GM12878 (cell line): ENCODE measurements around the gene ZSWIM6. TPM values are rescaled to one million over a fixed set of nuclear protein-coding genes. Genes with fewer than 3 reads are reported as not detected.
A peak's percentile ranks its signal among the peaks of the same experiment; 100 is the strongest.

Source experiments
- BCL11A ChIP-seq: IDR thresholded peaks from 2 replicates; pipeline ENCODE4 v1.6.1; 2011; ENCODE audit warnings: low read depth, low read length
- BHLHE40 ChIP-seq, 2 experiments: fragments of 450-650 bp in 1 of 2; IDR thresholded peaks; 2 replicates each; pipeline ENCODE4 v1.6.1; 2011 to 2017; ENCODE audit warnings: low read depth in 2 of 2, borderline replicate concordance in 1 of 2, improper control_type of control experiment in 1 of 2, low read length in 1 of 2, mild to moderate bottlenecking in 1 of 2
- BRCA1 ChIP-seq: IDR thresholded peaks from 2 replicates; pipeline ENCODE4 v1.6.1; 2011; ENCODE audit warnings: low read depth, low read length, improper control_type of control experiment
- CTCF ChIP-seq, 3 experiments: IDR thresholded peaks in 2 of 3; conservative IDR thresholded peaks in 1 of 3; 2 replicates each; pipeline ENCODE4 v1.5.1; 2011; ENCODE audit warnings: low read depth in 3 of 3, low read length in 3 of 3, mild to moderate bottlenecking in 3 of 3, control low read depth in 2 of 3, moderate library complexity in 2 of 3, inconsistent platforms in 1 of 3, mixed read lengths in 1 of 3; ENCODE audit not compliant: control insufficient read depth in 2 of 3, insufficient read depth in 1 of 3; ENCODE audit errors: extremely low read depth in 1 of 3
- EP300 ChIP-seq, 2 experiments: fragments of 150-350 bp in 1 of 2; IDR thresholded peaks; 2 replicates each; pipeline ENCODE4 v1.6.1; 2011 to 2012; ENCODE audit warnings: low read depth in 2 of 2, low read length in 2 of 2, borderline replicate concordance in 1 of 2, improper control_type of control experiment in 1 of 2, inconsistent platforms in 1 of 2; ENCODE audit not compliant: control insufficient read depth in 1 of 2
- HCFC1 ChIP-seq: fragments of 150-350 bp; IDR thresholded peaks from 2 replicates; pipeline ENCODE4 v1.6.1; 2014; ENCODE audit warnings: low read length
- IKZF2 ChIP-seq, 2 experiments: fragments of 450-650 bp; IDR thresholded peaks; 2 replicates each; pipeline ENCODE4 v1.6.1; 2017; ENCODE audit warnings: mild to moderate bottlenecking in 2 of 2, moderate library complexity in 2 of 2
- KDM1A ChIP-seq: fragments of 200-600 bp; sonication (generic); IDR thresholded peaks from 2 replicates; pipeline ENCODE4 v1.6.1; 2016; ENCODE audit warnings: borderline replicate concordance
- PBX3 ChIP-seq: IDR thresholded peaks from 2 replicates; pipeline ENCODE4 v1.6.1; 2011; ENCODE audit warnings: mild to moderate bottlenecking, low read depth, low read length, moderate library complexity; ENCODE audit not compliant: insufficient replicate concordance
- POLR2AphosphoS5 ChIP-seq: IDR thresholded peaks from 2 replicates; pipeline ENCODE4 v1.6.1; 2011; ENCODE audit warnings: mild to moderate bottlenecking, low read length, inconsistent platforms
- TAF1 ChIP-seq: IDR thresholded peaks from 2 replicates; pipeline ENCODE4 v1.6.1; 2011; ENCODE audit warnings: mild to moderate bottlenecking, low read depth, low read length, borderline replicate concordance
- TBL1XR1 ChIP-seq: IDR thresholded peaks from 2 replicates; pipeline ENCODE4 v1.6.1; 2012; ENCODE audit warnings: low read depth, low read length, improper control_type of control experiment
- TCF3 ChIP-seq: IDR thresholded peaks from 2 replicates; pipeline ENCODE4 v1.6.1; 2012; ENCODE audit warnings: low read depth, mild to moderate bottlenecking, low read length, borderline replicate concordance; ENCODE audit not compliant: insufficient read depth
- ZBED1 ChIP-seq: IDR thresholded peaks from 2 replicates; pipeline ENCODE4 v1.6.1; 2016; ENCODE audit warnings: borderline replicate concordance
- ZNF384 ChIP-seq: IDR thresholded peaks from 2 replicates; pipeline ENCODE4 v1.6.1; 2012; ENCODE audit warnings: low read depth, mild to moderate bottlenecking, low read length, improper control_type of control experiment, borderline replicate concordance
- polyA plus RNA-seq, 11 experiments: library from polyadenylated mRNA; depleted of rRNA in 4 of 11; unstranded in 6 of 11; stranded (reverse) in 5 of 11; fragments of >200 nt; fragmentation: Nextera tagmentation in 4 of 11; fragmentation: Illumina TruSeq in 1 of 11; extraction: Ambion mirVana in 4 of 11; extraction: Trizol in 1 of 11; gene quantifications; 1 replicate in 1 of 11; 2 replicates in 10 of 11; pipeline versions ENCODE4 v1.2.1 to v1.2.3, GENCODE V29; 2011 to 2016; ENCODE audit warnings: inconsistent platforms in 2 of 11, missing spikeins in 2 of 11, low read depth in 1 of 11
- total RNA-seq, 4 experiments: library from RNA; depleted of rRNA in 3 of 4; stranded (reverse); fragments of >200 nt in 3 of 4; fragmentation: Illumina TruSeq in 1 of 4; extraction: Trizol in 1 of 4; gene quantifications; 2 replicates each; pipeline versions ENCODE4 v1.2.1 to v1.2.3, GENCODE V29; 2013 to 2021
- TF ChIP-seq, protein P1 (sequence below): fragments of 150-350 bp; IDR thresholded peaks from 2 replicates; pipeline ENCODE4 v1.6.1; 2014; ENCODE audit warnings: mild to moderate bottlenecking, low read depth, low read length
- TF ChIP-seq, protein P2 (sequence below): fragments of 450-650 bp; IDR thresholded peaks from 2 replicates; pipeline ENCODE4 v1.6.1; 2017; ENCODE audit warnings: low read depth, mild to moderate bottlenecking, moderate library complexity

ZSWIM6 gene
- total and polyA plus RNA-seq, 10 of the 15 experiments (the other 5 are each of a cell fraction or from before 2014, with no cell fraction given) = 0.53 to 6.2 (median 3.4) TPM

DNA sequence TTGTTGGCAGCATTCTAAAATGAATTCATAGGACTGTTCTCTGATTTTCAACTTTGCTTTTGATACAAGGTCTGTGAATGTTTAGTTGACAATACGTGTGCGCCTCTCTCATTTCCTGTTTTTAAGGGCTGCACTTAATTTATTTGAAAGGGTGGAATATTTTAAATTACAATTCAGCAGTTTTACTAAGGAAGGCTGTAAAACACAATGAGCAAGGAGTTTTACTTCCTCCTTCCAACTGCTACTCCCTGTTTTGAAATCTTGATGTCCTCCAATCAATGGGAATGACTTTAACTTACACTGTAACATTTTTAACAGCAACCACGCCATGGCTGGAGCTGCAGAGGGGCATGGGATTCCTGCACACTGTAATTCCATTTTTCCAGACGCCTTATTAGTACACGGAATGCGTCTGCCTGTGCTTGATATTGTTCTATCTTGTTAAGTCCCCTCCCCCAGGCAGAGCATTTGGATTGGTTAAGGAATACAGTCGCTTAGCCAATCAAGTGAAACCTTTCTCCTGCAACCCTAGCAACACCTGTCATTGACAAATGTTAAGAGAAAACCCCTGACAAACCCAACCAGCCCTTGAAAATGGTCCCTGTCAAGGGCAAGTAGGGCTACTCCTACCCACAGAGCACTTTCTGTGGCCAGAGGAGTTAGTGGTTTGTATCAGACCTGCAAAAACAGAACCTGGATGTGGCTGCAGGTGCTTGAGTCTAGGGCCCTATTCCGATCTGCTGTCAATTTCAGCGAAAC lies 12.5 kb upstream of the ZSWIM6 start (continued):
- TF ChIP-seq, protein P1, sequence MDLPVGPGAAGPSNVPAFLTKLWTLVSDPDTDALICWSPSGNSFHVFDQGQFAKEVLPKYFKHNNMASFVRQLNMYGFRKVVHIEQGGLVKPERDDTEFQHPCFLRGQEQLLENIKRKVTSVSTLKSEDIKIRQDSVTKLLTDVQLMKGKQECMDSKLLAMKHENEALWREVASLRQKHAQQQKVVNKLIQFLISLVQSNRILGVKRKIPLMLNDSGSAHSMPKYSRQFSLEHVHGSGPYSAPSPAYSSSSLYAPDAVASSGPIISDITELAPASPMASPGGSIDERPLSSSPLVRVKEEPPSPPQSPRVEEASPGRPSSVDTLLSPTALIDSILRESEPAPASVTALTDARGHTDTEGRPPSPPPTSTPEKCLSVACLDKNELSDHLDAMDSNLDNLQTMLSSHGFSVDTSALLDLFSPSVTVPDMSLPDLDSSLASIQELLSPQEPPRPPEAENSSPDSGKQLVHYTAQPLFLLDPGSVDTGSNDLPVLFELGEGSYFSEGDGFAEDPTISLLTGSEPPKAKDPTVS = no peak
- TF ChIP-seq IKZF2 (IDR thresholded peaks at IDR 0.05) (peak; percentile 79 to 86; a peak in 3 of 4 replicates), ZBED1 (peak; percentile 84; the same call in 1 of the 2 replicates), BHLHE40 (IDR thresholded peaks at IDR 0.05; ENCODE audit: borderline replicate concordance in 1 of 2, low read depth in 2 of 2, low read length in 1 of 2) (peak; percentile 65 to 84; a peak in 3 of 4 replicates), EP300 (IDR thresholded peaks at IDR 0.05; ENCODE audit: borderline replicate concordance in 1 of 2, control insufficient read depth in 1 of 2, low read depth in 2 of 2, low read length in 2 of 2) (peak; percentile 80 to 83; a peak in 3 of 4 replicates), POLR2AphosphoS5 (no peak), BRCA1 (no peak), ZNF384 (no peak), PBX3 (peak; percentile 84), BCL11A (peak; percentile 90), TBL1XR1 (peak; percentile 94), CTCF (IDR thresholded peaks at IDR 0.05 in 2 of 3, conservative IDR thresholded peaks at IDR 0.05 in 1 of 3; ENCODE audit: control insufficient read depth in 2 of 3, extremely low read depth in 1 of 3, insufficient read depth in 1 of 3, low read depth in 3 of 3, low read length in 3 of 3) (no peak), HCFC1 (no peak), KDM1A (no peak), TCF3 (peak; percentile 93; the same call in 1 of the 2 replicates), TAF1 (no peak)
- TF ChIP-seq, protein P2, sequence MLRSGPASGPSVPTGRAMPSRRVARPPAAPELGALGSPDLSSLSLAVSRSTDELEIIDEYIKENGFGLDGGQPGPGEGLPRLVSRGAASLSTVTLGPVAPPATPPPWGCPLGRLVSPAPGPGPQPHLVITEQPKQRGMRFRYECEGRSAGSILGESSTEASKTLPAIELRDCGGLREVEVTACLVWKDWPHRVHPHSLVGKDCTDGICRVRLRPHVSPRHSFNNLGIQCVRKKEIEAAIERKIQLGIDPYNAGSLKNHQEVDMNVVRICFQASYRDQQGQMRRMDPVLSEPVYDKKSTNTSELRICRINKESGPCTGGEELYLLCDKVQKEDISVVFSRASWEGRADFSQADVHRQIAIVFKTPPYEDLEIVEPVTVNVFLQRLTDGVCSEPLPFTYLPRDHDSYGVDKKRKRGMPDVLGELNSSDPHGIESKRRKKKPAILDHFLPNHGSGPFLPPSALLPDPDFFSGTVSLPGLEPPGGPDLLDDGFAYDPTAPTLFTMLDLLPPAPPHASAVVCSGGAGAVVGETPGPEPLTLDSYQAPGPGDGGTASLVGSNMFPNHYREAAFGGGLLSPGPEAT = peak; percentile 74; the same call in 1 of the 2 replicates
